DMS153 (cell line): ENCODE results near the gene PTEN.

Experiments
- DNase-seq: peaks from one replicate; lab custom pipeline; 2025; lab: John Stamatoyannopoulos, UW

PTEN gene

GRCh38 chr10:87921931-87922688 is 58.7 kb downstream of the PTEN start:
- DNase-seq, result no peak

GRCh38 chr10:87923233-87923632 is 59.8 kb downstream of the PTEN start:
- DNase-seq, result no peak

DNA sequence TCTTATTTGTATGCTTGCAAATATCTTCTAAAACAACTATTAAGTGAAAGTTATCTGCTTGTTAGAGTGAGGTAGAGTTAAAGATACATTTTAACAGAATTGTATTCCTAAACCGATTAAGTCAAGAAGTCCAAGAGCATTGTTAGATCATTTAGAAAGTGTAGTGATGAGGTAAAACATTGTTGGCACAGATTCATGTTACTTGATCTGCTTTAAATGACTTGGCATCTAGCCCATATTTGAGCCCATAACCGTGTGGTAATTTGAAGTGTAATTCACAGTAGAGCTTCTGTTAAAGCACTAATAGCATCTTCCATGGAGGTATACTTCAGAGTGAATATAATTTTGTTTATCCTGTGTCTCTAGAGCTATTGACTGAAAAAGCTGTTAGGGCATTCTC is 62.1 kb downstream of the PTEN start:
- DNase-seq, result peak; percentile 92

DNA sequence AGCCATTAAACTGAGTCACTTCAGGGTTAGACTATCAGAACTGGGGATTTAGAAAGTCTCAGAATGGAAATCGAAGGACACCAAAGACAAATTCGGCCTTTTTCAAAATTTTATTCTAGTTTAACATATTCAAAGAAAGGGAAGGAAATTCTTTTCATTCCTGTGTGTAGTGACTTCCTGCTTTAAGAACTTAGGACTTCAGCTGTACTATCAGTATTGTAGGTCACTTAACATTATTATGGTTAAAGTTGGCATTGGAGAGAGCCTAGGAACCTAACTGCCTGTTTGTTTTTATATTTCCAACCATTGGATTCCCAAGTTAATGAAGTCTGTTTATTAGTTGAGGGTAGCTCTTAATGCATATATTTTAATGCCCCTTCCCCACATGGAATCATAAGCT is 63.7 kb downstream of the PTEN start:
- no peak for DNase-seq

DNA sequence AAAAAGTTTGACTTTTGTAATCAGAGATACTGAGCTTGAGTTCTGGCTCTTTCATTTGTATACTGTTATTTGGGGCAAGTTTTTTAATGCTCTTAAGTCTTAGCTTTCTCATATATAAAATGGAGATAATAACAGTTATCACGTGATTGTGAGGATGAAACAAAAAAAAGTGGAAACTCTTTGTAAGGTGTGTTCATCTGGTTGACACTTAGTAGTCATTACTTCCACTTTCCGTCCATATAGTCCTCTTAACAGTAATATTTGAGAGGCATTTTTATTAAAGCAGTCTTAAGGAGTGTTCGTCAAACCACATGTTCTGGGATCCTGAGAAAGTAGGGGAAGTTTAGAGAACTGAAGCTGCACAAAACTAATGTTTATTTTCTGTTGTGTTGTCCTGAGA is 65.6 kb downstream of the PTEN start:
- no peak for DNase-seq

- DNase-seq, result no peak
These were observed 66.7 kb downstream of the PTEN start for GRCh38 chr10:87930141-87930540.

GRCh38 chr10:87930934-87931835 is 67.8 kb downstream of the PTEN start:
- no peak for DNase-seq

DNA sequence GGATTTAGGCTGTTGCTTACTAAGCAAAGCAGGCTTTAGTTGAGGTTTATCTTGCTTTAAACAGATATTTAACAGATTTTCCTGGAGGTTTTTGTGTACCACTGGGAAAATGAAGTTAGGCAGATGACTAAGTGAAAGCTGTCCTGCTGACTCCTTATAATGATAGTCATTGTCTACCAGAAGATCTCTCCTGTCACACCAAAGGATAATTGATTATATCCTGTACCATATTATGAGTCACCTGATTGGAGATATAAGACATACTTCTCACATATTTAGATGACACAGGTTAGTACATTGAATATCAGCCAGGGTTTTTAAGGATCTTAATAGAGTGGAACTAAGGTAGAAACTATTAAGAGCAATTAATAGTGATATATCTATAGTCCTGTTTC is 68.4 kb downstream of the PTEN start:
- DNase-seq, result no peak

- no peak for DNase-seq
These were observed 72.1 kb downstream of the PTEN start for GRCh38 chr10:87935290-87936141.

- no peak for DNase-seq
These were observed 76.8 kb downstream of the PTEN start for GRCh38 chr10:87940210-87940609.

DNA sequence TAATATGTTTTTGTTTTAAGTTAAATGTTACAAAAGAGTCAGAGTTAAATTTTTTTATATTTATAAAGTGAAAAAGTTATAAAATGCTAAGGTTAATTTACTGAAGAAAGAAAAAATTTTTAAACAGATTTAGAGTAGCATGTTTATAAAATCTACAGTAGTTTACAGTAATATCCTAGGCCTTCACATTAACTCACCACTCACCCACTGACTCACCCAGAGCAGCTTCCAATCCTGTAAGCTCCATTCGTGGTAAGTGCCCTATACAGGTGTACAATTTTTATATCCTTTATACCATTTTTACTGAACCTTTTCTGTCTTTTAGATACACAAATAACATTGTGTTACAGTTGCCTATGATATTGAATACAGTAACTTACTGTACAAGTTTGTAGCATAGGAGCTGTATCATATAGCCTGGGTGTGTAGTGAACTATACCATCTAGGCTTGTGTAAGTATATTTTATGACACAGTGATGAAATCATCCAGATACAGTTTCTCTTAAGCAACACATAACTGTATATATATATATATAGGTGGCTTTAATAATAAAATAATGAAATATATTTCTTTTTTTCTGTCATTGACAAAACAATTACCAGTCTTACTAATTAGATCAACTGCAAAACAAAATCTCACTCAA is 79.6 kb downstream of the PTEN start:
- no peak for DNase-seq

GRCh38 chr10:87945984-87946383 is 82.6 kb downstream of the PTEN start:
- DNase-seq, result no peak

DNA sequence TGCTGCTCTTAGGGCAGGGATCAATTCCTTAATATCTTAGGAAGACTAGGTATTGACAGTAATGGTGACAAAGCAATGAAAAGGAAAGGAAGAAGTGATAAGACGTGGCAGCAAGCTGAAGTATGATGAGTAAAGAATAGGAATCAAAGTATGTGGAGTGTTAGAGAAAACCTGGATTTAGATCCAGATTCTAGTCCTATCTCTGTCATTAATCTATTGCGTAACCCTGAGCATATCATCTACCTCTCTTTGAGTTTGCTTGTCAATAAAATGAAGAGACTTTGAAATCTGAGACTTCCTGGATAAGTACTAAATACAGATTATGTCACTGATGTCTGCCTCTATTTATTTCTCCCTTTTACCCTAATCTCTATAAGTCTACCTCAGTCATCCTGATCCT is 89.2 kb downstream of the PTEN start:
- DNase-seq, result no peak

- DNase-seq, result no peak
These were observed 92.6 kb downstream of the PTEN start for GRCh38 chr10:87956055-87956454.

DNA sequence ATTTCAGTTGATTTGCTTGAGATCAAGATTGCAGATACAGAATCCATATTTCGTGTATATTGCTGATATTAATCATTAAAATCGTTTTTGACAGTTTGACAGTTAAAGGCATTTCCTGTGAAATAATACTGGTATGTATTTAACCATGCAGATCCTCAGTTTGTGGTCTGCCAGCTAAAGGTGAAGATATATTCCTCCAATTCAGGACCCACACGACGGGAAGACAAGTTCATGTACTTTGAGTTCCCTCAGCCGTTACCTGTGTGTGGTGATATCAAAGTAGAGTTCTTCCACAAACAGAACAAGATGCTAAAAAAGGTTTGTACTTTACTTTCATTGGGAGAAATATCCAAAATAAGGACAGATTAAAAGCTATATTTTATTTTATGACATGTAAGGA is 94.3 kb downstream of the PTEN start:
- no peak for DNase-seq

DNA sequence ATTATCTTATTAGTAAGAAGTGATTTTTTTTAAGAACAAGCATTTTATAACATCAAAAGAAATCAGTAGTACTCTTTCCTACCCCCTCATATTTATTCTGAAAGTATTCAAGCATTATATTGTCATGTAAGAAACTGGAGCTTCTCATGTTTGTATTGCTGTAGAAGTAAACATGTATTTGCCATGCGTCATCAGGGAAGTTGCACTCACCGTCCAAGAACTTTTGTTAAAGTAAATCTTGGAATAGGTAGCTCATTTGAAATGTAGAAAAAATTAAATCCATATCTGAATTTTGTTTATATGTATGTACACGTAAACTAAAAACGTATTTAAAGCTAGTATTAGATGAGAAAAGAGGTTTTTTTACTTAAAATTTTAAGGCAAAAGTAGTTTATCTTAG is 96.8 kb downstream of the PTEN start:
- no peak for DNase-seq

- no peak for DNase-seq
These were observed 97.9 kb downstream of the PTEN start for GRCh38 chr10:87961314-87961713.

GRCh38 chr10:87966459-87966858 is 103.0 kb downstream of the PTEN start:
- DNase-seq, result no peak

GRCh38 chr10:87973635-87974034 is 110.2 kb downstream of the PTEN start:
- DNase-seq, result no peak

- DNase-seq, result no peak
These were observed 110.7 kb downstream of the PTEN start for GRCh38 chr10:87974130-87974529.

GRCh38 chr10:87974769-87975168 is 111.3 kb downstream of the PTEN start:
- DNase-seq, result no peak
